Smooth muscle cell (in vitro differentiated cells): ENCODE data around the gene RCE1. TPM values are rescaled to one million over a fixed set of nuclear protein-coding genes. Genes with fewer than 3 reads are reported as not detected.

Experiments used
- DNase-seq: peaks from one replicate; lab custom pipeline; 2025; ENCODE audit not compliant: unreplicated experiment; lab: John Stamatoyannopoulos, UW
- H2AFZ ChIP-seq: fragments of 200-600 bp; sonication (generic); 2 replicates; pipeline ENCODE4 v1.6.0; 2016; ENCODE audit warnings: antibody characterized with exemption, low read depth, mild to moderate bottlenecking
- H3F3A ChIP-seq: fragments of 200-600 bp; sonication (generic); 2 replicates; pipeline ENCODE4 v1.6.0; 2017; ENCODE audit warnings: antibody characterized with exemption, low read depth
- H3K27ac ChIP-seq: fragments of 200-600 bp; sonication (generic); 2 replicates; pipeline ENCODE4 v1.5.1; 2016; ENCODE audit warnings: low read depth, mild to moderate bottlenecking
- H3K27me3 ChIP-seq: fragments of 200-600 bp; sonication (generic); 2 replicates; pipeline ENCODE4 v1.6.1; 2016; ENCODE audit warnings: low read depth, mild to moderate bottlenecking
- H3K36me3 ChIP-seq: fragments of 200-600 bp; sonication (generic); 2 replicates; pipeline ENCODE4 v1.5.1; 2016; ENCODE audit warnings: low read depth
- H3K4me1 ChIP-seq: fragments of 200-600 bp; sonication (generic); 2 replicates; pipeline ENCODE4 v1.5.1; 2016; ENCODE audit warnings: low read depth
- H3K4me2 ChIP-seq: fragments of 200-600 bp; sonication (generic); 2 replicates; pipeline ENCODE4 v1.6.0; 2016; ENCODE audit warnings: mild to moderate bottlenecking
- H3K4me3 ChIP-seq: fragments of 200-600 bp; sonication (generic); 2 replicates; pipeline ENCODE4 v1.5.1; 2016; ENCODE audit warnings: mild to moderate bottlenecking
- H3K79me2 ChIP-seq: fragments of 200-600 bp; sonication (generic); 2 replicates; pipeline ENCODE4 v1.6.0; 2016; ENCODE audit warnings: low read depth, mild to moderate bottlenecking
- H3K9ac ChIP-seq: fragments of 200-600 bp; sonication (generic); 2 replicates; pipeline ENCODE4 v1.6.0; 2016; ENCODE audit warnings: low read depth
- H3K9me3 ChIP-seq: fragments of 200-600 bp; sonication (generic); replicated peaks from 2 replicates; pipeline ENCODE4 v1.5.1; 2016; ENCODE audit warnings: low read depth
- H4K20me1 ChIP-seq: fragments of 200-600 bp; sonication (generic); 2 replicates; pipeline ENCODE4 v1.6.0; 2016; ENCODE audit warnings: low read depth
- WGBS: methylation state at CpG from one replicate; pipeline ENCODE4 v1.1.7; 2016; ENCODE audit warnings: low lambda C conversion rate; 5-methylcytosine and 5-hydroxymethylcytosine counted together
- polyA plus RNA-seq: library from polyadenylated mRNA; unstranded; fragments of >200 nt; fragmentation: Nextera tagmentation; extraction: Ambion mirVana; gene quantifications from 2 replicates; pipeline ENCODE4 v1.2.1, GENCODE V29; 2016
- total RNA-seq: library from RNA; depleted of rRNA; stranded (reverse); fragments of >200 nt; gene quantifications from 2 replicates; pipeline ENCODE4 v1.2.3, GENCODE V29; 2014
- TF ChIP-seq, protein P1 (sequence below): fragments of 200-600 bp; sonication (generic); IDR thresholded peaks from 2 replicates; pipeline ENCODE4 v1.5.1; 2017; ENCODE audit warnings: borderline replicate concordance, mild to moderate bottlenecking, antibody characterized with exemption; ENCODE audit not compliant: insufficient read depth, poor library complexity, severe bottlenecking

Gene RCE1
- total and polyA plus RNA-seq, 2 experiments from 2014 or later: 25.2 to 33.5 TPM

DNA sequence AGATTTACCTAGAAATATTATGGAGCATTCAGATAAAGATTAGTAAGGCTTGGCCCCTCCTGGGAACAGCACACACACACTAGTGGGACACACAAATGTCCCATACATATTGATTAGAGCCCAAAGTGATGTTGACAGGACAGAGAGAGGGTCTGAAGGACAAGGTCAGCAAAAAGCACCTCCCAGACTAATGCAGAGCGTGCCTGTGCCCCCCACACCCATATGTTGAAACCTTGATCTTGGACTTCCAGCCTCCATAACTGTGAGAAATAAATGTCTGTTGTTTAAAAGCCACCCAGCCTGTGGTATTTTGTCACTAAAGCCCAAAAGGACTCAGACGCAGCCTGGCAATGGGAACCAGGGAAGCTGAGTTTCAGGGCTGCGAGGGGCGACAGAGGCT, 41.2 kb downstream of the RCE1 start:
- no peaks in the 10 kb centered on the region for H3K9me3 ChIP-seq
- H3K27ac ChIP-seq: no peak overlapping the region
- H2AFZ ChIP-seq: no peak overlapping the region
- H4K20me1 ChIP-seq: peaks cover 6% of the 10 kb centered on the region
- TF ChIP-seq, protein P1, sequence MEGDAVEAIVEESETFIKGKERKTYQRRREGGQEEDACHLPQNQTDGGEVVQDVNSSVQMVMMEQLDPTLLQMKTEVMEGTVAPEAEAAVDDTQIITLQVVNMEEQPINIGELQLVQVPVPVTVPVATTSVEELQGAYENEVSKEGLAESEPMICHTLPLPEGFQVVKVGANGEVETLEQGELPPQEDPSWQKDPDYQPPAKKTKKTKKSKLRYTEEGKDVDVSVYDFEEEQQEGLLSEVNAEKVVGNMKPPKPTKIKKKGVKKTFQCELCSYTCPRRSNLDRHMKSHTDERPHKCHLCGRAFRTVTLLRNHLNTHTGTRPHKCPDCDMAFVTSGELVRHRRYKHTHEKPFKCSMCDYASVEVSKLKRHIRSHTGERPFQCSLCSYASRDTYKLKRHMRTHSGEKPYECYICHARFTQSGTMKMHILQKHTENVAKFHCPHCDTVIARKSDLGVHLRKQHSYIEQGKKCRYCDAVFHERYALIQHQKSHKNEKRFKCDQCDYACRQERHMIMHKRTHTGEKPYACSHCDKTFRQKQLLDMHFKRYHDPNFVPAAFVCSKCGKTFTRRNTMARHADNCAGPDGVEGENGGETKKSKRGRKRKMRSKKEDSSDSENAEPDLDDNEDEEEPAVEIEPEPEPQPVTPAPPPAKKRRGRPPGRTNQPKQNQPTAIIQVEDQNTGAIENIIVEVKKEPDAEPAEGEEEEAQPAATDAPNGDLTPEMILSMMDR: no peak
- no peaks in the 10 kb centered on the region for H3K79me2 ChIP-seq
- no peaks in the 10 kb centered on the region for H3K36me3 ChIP-seq
- WGBS: 99% methylated on average over 4 of the region's 4 CpGs
- no peak overlapping the region for H3K4me3 ChIP-seq
- peaks cover 6% of the 10 kb centered on the region for H3K4me1 ChIP-seq
- no peaks in the 10 kb centered on the region for H3K27me3 ChIP-seq
- H3K4me2 ChIP-seq: no peak overlapping the region
- no peak for DNase-seq
- no peaks in the 10 kb centered on the region for H3F3A ChIP-seq
- no peak overlapping the region for H3K9ac ChIP-seq

DNA sequence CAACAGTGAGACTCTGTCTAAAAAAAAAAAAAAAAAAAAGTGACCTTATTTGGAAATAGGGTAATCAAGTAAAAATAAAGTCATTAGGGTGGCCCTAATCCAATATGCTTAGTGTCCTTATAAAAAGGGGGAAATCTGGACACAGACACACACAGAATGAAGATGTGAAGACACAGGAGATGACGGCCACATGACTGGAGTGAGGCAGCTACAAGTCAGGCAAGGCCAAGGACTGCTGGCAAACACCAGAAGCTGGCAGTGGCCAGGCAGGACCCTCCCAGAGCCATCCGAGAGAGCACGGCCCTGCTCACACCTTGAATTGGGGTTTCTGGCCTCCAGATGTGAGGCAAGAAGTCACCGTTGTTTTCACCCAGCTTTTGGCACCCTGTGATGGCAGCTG, 42.2 kb downstream of the RCE1 start:
- no peak for DNase-seq
- peaks cover 6% of the 10 kb centered on the region for H4K20me1 ChIP-seq
- H2AFZ ChIP-seq: no peak overlapping the region
- H3K36me3 ChIP-seq: no peaks in the 10 kb centered on the region
- no peaks in the 10 kb centered on the region for H3K79me2 ChIP-seq
- no peak overlapping the region for H3K4me3 ChIP-seq
- H3F3A ChIP-seq: no peaks in the 10 kb centered on the region
- no peak overlapping the region for H3K9ac ChIP-seq
- TF ChIP-seq, protein P1: no peak
- peaks cover 13% of the 10 kb centered on the region for H3K4me1 ChIP-seq
- WGBS: 93% methylated on average over 4 of the region's 4 CpGs
- no peaks in the 10 kb centered on the region for H3K9me3 ChIP-seq
- no peaks in the 10 kb centered on the region for H3K27me3 ChIP-seq
- H3K4me2 ChIP-seq: no peak overlapping the region
- no peak overlapping the region for H3K27ac ChIP-seq

DNA sequence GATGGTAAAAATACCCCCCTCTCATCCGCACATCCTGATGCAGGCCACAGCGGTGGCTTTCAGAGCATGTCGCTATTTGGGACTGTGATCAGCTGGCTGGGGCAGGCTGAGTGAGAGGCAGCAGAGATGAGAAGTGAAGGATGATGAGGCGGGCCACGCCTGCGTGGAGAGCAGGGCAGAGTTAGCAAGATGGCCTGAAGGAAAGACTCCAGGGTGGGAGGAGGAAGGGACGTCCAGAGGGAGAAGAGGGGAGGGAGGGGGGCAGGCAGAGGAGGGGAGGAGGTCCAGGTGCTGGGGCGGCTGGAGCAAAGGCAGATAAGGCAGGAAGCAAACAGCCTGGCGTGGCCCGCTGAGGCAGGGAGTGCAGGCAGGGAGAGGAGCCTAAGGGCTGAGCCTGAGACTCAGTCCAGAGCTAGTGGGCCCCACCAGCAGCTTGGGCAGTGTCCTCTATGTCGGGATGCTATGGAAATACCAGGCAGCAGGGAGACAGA, 42.8 kb downstream of the RCE1 start:
- Histone ChIP-seq H3K27ac (no peak overlapping the region), H3K79me2 (no peaks in the 10 kb centered on the region), H3K4me1 (peaks cover 13% of the 10 kb centered on the region), H2AFZ (no peak overlapping the region), H3K36me3 (no peaks in the 10 kb centered on the region), H4K20me1 (peaks cover 6% of the 10 kb centered on the region), H3K4me2 (no peak overlapping the region), H3K9me3 (no peaks in the 10 kb centered on the region), H3K4me3 (no peak overlapping the region), H3K27me3 (no peaks in the 10 kb centered on the region), H3F3A (no peaks in the 10 kb centered on the region), H3K9ac (no peak overlapping the region)
- DNase-seq: no peak
- WGBS: 73% methylated on average over 10 of the region's 11 CpGs
- TF ChIP-seq, protein P1: no peak

DNA sequence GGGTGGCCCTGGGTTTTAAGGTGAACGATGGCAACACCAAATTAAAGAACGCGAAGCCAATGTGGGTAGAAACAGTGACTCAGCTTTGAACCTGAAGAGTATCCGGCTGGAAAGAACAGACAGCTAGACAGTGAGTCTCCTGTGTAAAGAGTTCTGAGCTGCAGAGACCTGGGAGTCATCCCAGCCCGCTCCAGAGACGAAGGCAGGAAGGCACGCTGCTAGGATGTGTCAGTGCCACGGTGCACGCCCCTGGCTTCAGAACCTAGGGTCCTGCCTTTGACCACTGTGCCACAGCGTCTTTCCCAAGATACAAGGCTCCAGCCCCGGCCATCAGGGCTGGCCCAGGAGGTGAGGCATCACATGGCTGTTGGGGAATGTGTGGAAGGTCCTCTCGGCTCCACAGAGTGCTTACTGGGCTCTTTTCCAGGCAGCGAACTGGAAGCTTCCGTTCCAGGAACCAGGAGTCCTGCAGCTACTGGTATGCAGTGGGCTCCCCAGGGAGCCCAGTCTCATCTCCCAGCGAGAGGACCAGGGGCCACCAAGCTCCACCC, 43.5 kb downstream of the RCE1 start:
- H3F3A ChIP-seq: no peaks in the 10 kb centered on the region
- H2AFZ ChIP-seq: no peak overlapping the region
- WGBS: 82% methylated on average over 15 of the region's 15 CpGs
- no peaks in the 10 kb centered on the region for H3K9me3 ChIP-seq
- H3K27me3 ChIP-seq: no peaks in the 10 kb centered on the region
- peaks cover 13% of the 10 kb centered on the region for H3K4me1 ChIP-seq
- no peaks in the 10 kb centered on the region for H3K36me3 ChIP-seq
- TF ChIP-seq, protein P1: no peak
- no peak overlapping the region for H3K4me2 ChIP-seq
- no peak overlapping the region for H3K4me3 ChIP-seq
- no peaks in the 10 kb centered on the region for H3K79me2 ChIP-seq
- H4K20me1 ChIP-seq: peaks cover under 1% of the 10 kb centered on the region
- no peak for DNase-seq
- no peak overlapping the region for H3K9ac ChIP-seq
- no peak overlapping the region for H3K27ac ChIP-seq
